Activated CD4-positive, CD25-positive, alpha-beta regulatory T cell treated with anti-CD3 and anti-CD28 coated beads, Interleukin-2, amount 50 U/mL, for 72 hours (primary cell): ENCODE results near the gene CCDC85B.

Experiments used
- DNase-seq: peaks from one replicate; pipeline ENCODE4 v3.0.0; 2021

CCDC85B gene

GRCh38 chr11:65869643-65870306, 20.7 kb upstream of the CCDC85B start:
- no peak for DNase-seq

- DNase-seq: no peak
These were observed 20.2 kb upstream of the CCDC85B start for GRCh38 chr11:65870307-65870658.

- DNase-seq: no peak
These were observed 19.5 kb upstream of the CCDC85B start for GRCh38 chr11:65870706-65871681.

- DNase-seq: no peak
These were observed 18.5 kb upstream of the CCDC85B start for GRCh38 chr11:65871811-65872548.

GRCh38 chr11:65872586-65873317, 17.7 kb upstream of the CCDC85B start, which contains the start of gene EFEMP2:
EFEMP2 (minus strand) TSS chr11:65872800; CDS start chr11:65872354, 446 bp downstream.
- no peak for DNase-seq

GRCh38 chr11:65873318-65874156, 16.9 kb upstream of the CCDC85B start:
- DNase-seq: peak; percentile 98

- no peak for DNase-seq
These were observed 10.9 kb upstream of the CCDC85B start, which contains the start of gene CTSW for GRCh38 chr11:65879617-65880016. CTSW (plus strand) TSS chr11:65879837; CDS start chr11:65879855, 18 bp downstream.

- DNase-seq: no peak
These were observed 10.4 kb upstream of the CCDC85B start for GRCh38 chr11:65880027-65880426.

- no peak for DNase-seq
These were observed 9.5 kb upstream of the CCDC85B start for GRCh38 chr11:65880844-65881421.

GRCh38 chr11:65882120-65883057, 8.1 kb upstream of the CCDC85B start:
- no peak for DNase-seq

GRCh38 chr11:65883058-65883761, 7.3 kb upstream of the CCDC85B start:
- no peak for DNase-seq

GRCh38 chr11:65883786-65884715, 6.4 kb upstream of the CCDC85B start:
- no peak for DNase-seq

GRCh38 chr11:65884716-65885092, 5.8 kb upstream of the CCDC85B start:
- peak; percentile 86 for DNase-seq

- DNase-seq: no peak
These were observed 5.2 kb upstream of the CCDC85B start for GRCh38 chr11:65885231-65885630.

GRCh38 chr11:65885808-65886536, 4.5 kb upstream of the CCDC85B start:
- no peak for DNase-seq

- DNase-seq: no peak
These were observed 3.4 kb upstream of the CCDC85B start for GRCh38 chr11:65886826-65887722.
